Muscle layer of colon (tissue), 2 donors: ENCODE results near the gene GIMAP1.

Source experiments
- H3K27ac ChIP-seq: one replicate; pipeline ENCODE4 v1.7.0; 2013; ENCODE audit warnings: low read depth, mild to moderate bottlenecking, low read length, moderate library complexity
- H3K27me3 ChIP-seq, 2 donors: one replicate each; pipeline ENCODE4 v1.7.0; 2013; ENCODE audit warnings: low read length in 2 of 2, mild to moderate bottlenecking in 2 of 2; ENCODE audit not compliant: insufficient read depth in 2 of 2, control insufficient read depth in 1 of 2
- H3K36me3 ChIP-seq: one replicate; pipeline ENCODE4 v1.7.0; 2013; ENCODE audit warnings: mild to moderate bottlenecking, low read length; ENCODE audit not compliant: insufficient read depth
- H3K4me1 ChIP-seq: one replicate; pipeline ENCODE4 v1.7.0; 2013; ENCODE audit warnings: mild to moderate bottlenecking, low read length; ENCODE audit not compliant: insufficient read depth
- H3K4me3 ChIP-seq, 2 donors: one replicate each; pipeline ENCODE4 v1.7.0; 2013; ENCODE audit warnings: low read length in 2 of 2, low read depth in 1 of 2, mild to moderate bottlenecking in 1 of 2, moderate library complexity in 1 of 2
- H3K9ac ChIP-seq: one replicate; pipeline ENCODE4 v1.7.0; 2013; ENCODE audit warnings: low read length
- H3K9me3 ChIP-seq: one replicate; pipeline ENCODE4 v1.7.0; 2013; ENCODE audit warnings: mild to moderate bottlenecking, low read length
- donor health status: abdominal sarcoma.
- donor health status: Adenocarcinoma of cecum.

Gene GIMAP1

GRCh38 chr7:150723467-150723866 lies 7.1 kb downstream of the GIMAP1 start:
- H3K4me1 ChIP-seq, result no peaks in the 10 kb centered on the region
- no peaks in the 10 kb centered on the region for H3K36me3 ChIP-seq
- no peak overlapping the region for H3K27ac ChIP-seq
- no peaks in the 10 kb centered on the region for H3K27me3 ChIP-seq
- no peaks in the 10 kb centered on the region for H3K9me3 ChIP-seq
- no peak overlapping the region for H3K4me3 ChIP-seq
- no peak overlapping the region for H3K9ac ChIP-seq

- Histone ChIP-seq H3K36me3 (no peaks in the 10 kb centered on the region), H3K4me3 (no peak overlapping the region), H3K9me3 (no peaks in the 10 kb centered on the region), H3K27me3 (no peaks in the 10 kb centered on the region), H3K4me1 (no peaks in the 10 kb centered on the region), H3K27ac (no peak overlapping the region), H3K9ac (no peak overlapping the region)
Measured at GRCh38 chr7:150727381-150727780, 11.0 kb downstream of the GIMAP1 start.

GRCh38 chr7:150728011-150728410 lies 11.6 kb downstream of the GIMAP1 start:
- Histone ChIP-seq H3K9ac (no peak overlapping the region), H3K27me3 (no peaks in the 10 kb centered on the region), H3K27ac (no peak overlapping the region), H3K36me3 (no peaks in the 10 kb centered on the region), H3K9me3 (no peaks in the 10 kb centered on the region), H3K4me1 (no peaks in the 10 kb centered on the region), H3K4me3 (no peak overlapping the region)

- Histone ChIP-seq H3K9me3 (no peaks in the 10 kb centered on the region), H3K36me3 (no peaks in the 10 kb centered on the region), H3K9ac (no peak overlapping the region), H3K4me3 (no peak overlapping the region), H3K27me3 (no peaks in the 10 kb centered on the region), H3K27ac (no peak overlapping the region), H3K4me1 (no peaks in the 10 kb centered on the region)
Measured at GRCh38 chr7:150728609-150729008, 12.2 kb downstream of the GIMAP1 start.

GRCh38 chr7:150731916-150732315 lies 15.5 kb downstream of the GIMAP1 start:
- no peak overlapping the region for H3K9ac ChIP-seq

GRCh38 chr7:150732786-150733481 lies 16.5 kb downstream of the GIMAP1 start:
- Histone ChIP-seq H3K4me3 (no peak overlapping the region), H3K27ac (no peak overlapping the region), H3K27me3 (no peaks in the 10 kb centered on the region), H3K36me3 (no peaks in the 10 kb centered on the region), H3K9ac (no peak overlapping the region), H3K4me1 (no peaks in the 10 kb centered on the region), H3K9me3 (no peaks in the 10 kb centered on the region)

More at GRCh38 chr7:150731916-150732315, 15.5 kb downstream of the GIMAP1 start:
- H3K27me3 ChIP-seq, result no peaks in the 10 kb centered on the region
- H3K27ac ChIP-seq, result no peak overlapping the region
- no peaks in the 10 kb centered on the region for H3K36me3 ChIP-seq
- no peaks in the 10 kb centered on the region for H3K4me1 ChIP-seq
- no peaks in the 10 kb centered on the region for H3K9me3 ChIP-seq
- no peak overlapping the region for H3K4me3 ChIP-seq

- Histone ChIP-seq H3K36me3 (no peaks in the 10 kb centered on the region), H3K27me3 (no peaks in the 10 kb centered on the region), H3K4me3 (no peak overlapping the region), H3K27ac (no peak overlapping the region), H3K9ac (no peak overlapping the region), H3K4me1 (no peaks in the 10 kb centered on the region), H3K9me3 (no peaks in the 10 kb centered on the region)
Measured at GRCh38 chr7:150733482-150734095, 17.2 kb downstream of the GIMAP1 start.

- H3K9me3 ChIP-seq, result no peaks in the 10 kb centered on the region
Measured at GRCh38 chr7:150734254-150734653, 17.8 kb downstream of the GIMAP1 start.

GRCh38 chr7:150735596-150736358 lies 19.4 kb downstream of the GIMAP1 start:
- no peaks in the 10 kb centered on the region for H3K36me3 ChIP-seq
- H3K27ac ChIP-seq, result no peak overlapping the region
- no peaks in the 10 kb centered on the region for H3K4me1 ChIP-seq
- H3K9me3 ChIP-seq, result no peaks in the 10 kb centered on the region
- no peak overlapping the region for H3K9ac ChIP-seq
- H3K4me3 ChIP-seq, result no peak overlapping the region
- no peaks in the 10 kb centered on the region for H3K27me3 ChIP-seq

More at GRCh38 chr7:150734254-150734653, 17.8 kb downstream of the GIMAP1 start:
- Histone ChIP-seq H3K27me3 (no peaks in the 10 kb centered on the region), H3K4me3 (no peak overlapping the region), H3K27ac (no peak overlapping the region), H3K36me3 (no peaks in the 10 kb centered on the region), H3K4me1 (no peaks in the 10 kb centered on the region), H3K9ac (no peak overlapping the region)

GRCh38 chr7:150736864-150737263 lies 20.5 kb downstream of the GIMAP1 start:
- Histone ChIP-seq H3K4me3 (peak overlapping the region in 1 of 2 donors; percentile 39), H3K27me3 (no peaks in the 10 kb centered on the region), H3K4me1 (no peaks in the 10 kb centered on the region), H3K36me3 (no peaks in the 10 kb centered on the region), H3K9me3 (no peaks in the 10 kb centered on the region), H3K9ac (no peak overlapping the region), H3K27ac (no peak overlapping the region)

GRCh38 chr7:150737265-150738055 lies 21.0 kb downstream of the GIMAP1 start, which contains the start of gene GIMAP5:
GIMAP5 (plus strand) TSS chr7:150737418; CDS start chr7:150740885, 3,467 bp downstream.
- Histone ChIP-seq H3K4me3 (peak within 1 kb of the TSS; percentile 31 to 39), H3K27me3 (no peaks in the 10 kb centered on the region), H3K4me1 (peaks cover 3% of the 10 kb centered on the region), H3K36me3 (no peaks in the 10 kb centered on the region), H3K27ac (peak within 1 kb of the TSS; percentile 41), H3K9me3 (no peaks in the 10 kb centered on the region), H3K9ac (no peak within 1 kb of the TSS)
